ENCODE data around the gene RSRC1.

GRCh38 chr3:158434412-158435038 is 324.6 kb downstream of the RSRC1 start:
- TF ChIP-seq RARB (CRISPR knock-in tag; IDR thresholded peaks at IDR 0.05) (no peak), PATZ1 (CRISPR knock-in tag; IDR thresholded peaks at IDR 0.05; ENCODE audit: borderline replicate concordance) (no peak), PPARA (CRISPR knock-in tag; IDR thresholded peaks at IDR 0.05; ENCODE audit: borderline replicate concordance) (no peak), ARNTL (CRISPR knock-in tag; IDR thresholded peaks at IDR 0.05; ENCODE audit: borderline replicate concordance, low read depth) (no peak), CSRNP3 (CRISPR knock-in tag; IDR thresholded peaks at IDR 0.05) (no peak), CSDC2 (CRISPR knock-in tag; IDR thresholded peaks at IDR 0.05) (no peak)

Measured in SK-N-SH treated with all-trans-retinoic acid at 6 μM for 48 hours (cell line).